Measurements from ENCODE around the gene AEN.

DNA sequence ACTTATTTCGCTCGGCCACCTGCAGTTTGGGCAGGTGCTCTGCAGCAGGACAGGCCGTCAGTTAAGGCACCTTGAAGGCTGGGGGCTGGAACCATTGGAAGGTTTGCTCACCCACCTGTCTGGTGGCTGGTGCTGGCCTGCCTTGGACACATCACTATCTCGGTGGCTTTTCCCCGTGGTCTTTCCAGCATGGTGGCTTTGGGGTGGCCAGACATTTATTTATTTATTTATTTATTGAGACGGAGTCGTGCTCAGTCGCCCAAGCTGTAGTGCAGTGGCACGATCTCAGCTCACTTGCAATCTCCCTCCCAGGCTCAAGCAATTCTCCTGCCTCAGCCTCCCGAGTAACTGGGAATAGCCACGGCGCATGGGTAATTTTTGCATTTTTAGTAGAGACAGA lies 29.4 kb downstream of the AEN start:
- TF ChIP-seq, protein P1, sequence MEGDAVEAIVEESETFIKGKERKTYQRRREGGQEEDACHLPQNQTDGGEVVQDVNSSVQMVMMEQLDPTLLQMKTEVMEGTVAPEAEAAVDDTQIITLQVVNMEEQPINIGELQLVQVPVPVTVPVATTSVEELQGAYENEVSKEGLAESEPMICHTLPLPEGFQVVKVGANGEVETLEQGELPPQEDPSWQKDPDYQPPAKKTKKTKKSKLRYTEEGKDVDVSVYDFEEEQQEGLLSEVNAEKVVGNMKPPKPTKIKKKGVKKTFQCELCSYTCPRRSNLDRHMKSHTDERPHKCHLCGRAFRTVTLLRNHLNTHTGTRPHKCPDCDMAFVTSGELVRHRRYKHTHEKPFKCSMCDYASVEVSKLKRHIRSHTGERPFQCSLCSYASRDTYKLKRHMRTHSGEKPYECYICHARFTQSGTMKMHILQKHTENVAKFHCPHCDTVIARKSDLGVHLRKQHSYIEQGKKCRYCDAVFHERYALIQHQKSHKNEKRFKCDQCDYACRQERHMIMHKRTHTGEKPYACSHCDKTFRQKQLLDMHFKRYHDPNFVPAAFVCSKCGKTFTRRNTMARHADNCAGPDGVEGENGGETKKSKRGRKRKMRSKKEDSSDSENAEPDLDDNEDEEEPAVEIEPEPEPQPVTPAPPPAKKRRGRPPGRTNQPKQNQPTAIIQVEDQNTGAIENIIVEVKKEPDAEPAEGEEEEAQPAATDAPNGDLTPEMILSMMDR (IDR thresholded peaks at IDR 0.05), result no peak
- no peak for TF ChIP-seq POLR2A (IDR thresholded peaks at IDR 0.05)

Data from testis (tissue), 2 donors.